Epidermal melanocyte (primary cell): ENCODE results near the gene FA2H.
"Not testable (repeated sequence)": the region's sequence is repeated elsewhere in the genome, so short reads cannot be mapped to it uniquely, and the experiment has no call there.

Source experiments
- DNase-seq: peaks from one replicate; pipeline ENCODE4 v3.0.0; 2011; ENCODE audit warnings: low spot score; ENCODE audit not compliant: insufficient read length

The FA2H gene

GRCh38 chr16:74770831-74771526 lies 3.6 kb downstream of the FA2H start:
- DNase-seq, result no peak

- DNase-seq, result no peak
Measured at GRCh38 chr16:74769586-74770190, 4.9 kb downstream of the FA2H start.

GRCh38 chr16:74768239-74768638 lies 6.4 kb downstream of the FA2H start:
- DNase-seq, result no peak

GRCh38 chr16:74767749-74768148 lies 6.9 kb downstream of the FA2H start:
- DNase-seq, result no peak

- no peak for DNase-seq
Measured at GRCh38 chr16:74766729-74767128, 7.9 kb downstream of the FA2H start.

GRCh38 chr16:74764184-74764583 lies 10.4 kb downstream of the FA2H start:
- DNase-seq, result not testable (repeated sequence)

GRCh38 chr16:74761665-74762064 lies 13.0 kb downstream of the FA2H start:
- DNase-seq, result no peak

- no peak for DNase-seq
Measured at GRCh38 chr16:74760007-74760767, 14.4 kb downstream of the FA2H start.

- DNase-seq, result no peak
Measured at GRCh38 chr16:74759564-74759963, 15.1 kb downstream of the FA2H start.

GRCh38 chr16:74758801-74759200 lies 15.8 kb downstream of the FA2H start:
- DNase-seq, result no peak

GRCh38 chr16:74757349-74757748 lies 17.3 kb downstream of the FA2H start:
- DNase-seq, result no peak

GRCh38 chr16:74756203-74756602 lies 18.4 kb downstream of the FA2H start:
- DNase-seq, result no peak

- no peak for DNase-seq
Measured at GRCh38 chr16:74753180-74753579, 21.4 kb downstream of the FA2H start.

- DNase-seq, result no peak
Measured at GRCh38 chr16:74752756-74753155, 21.9 kb downstream of the FA2H start.

- DNase-seq, result no peak
Measured at GRCh38 chr16:74752258-74752657, 22.4 kb downstream of the FA2H start.

GRCh38 chr16:74751658-74752057 lies 23.0 kb downstream of the FA2H start:
- no peak for DNase-seq

GRCh38 chr16:74749291-74750055 lies 25.1 kb downstream of the FA2H start:
- DNase-seq, result no peak

GRCh38 chr16:74748616-74749026 lies 26.0 kb downstream of the FA2H start:
- DNase-seq, result peak; percentile 44

GRCh38 chr16:74747716-74748615 lies 26.7 kb downstream of the FA2H start:
- no peak for DNase-seq

- DNase-seq, result no peak
Measured at GRCh38 chr16:74745926-74746325, 28.7 kb downstream of the FA2H start.
